A673 (cell line): ENCODE results near the gene SMIM24. TPM values are rescaled to one million over a fixed set of nuclear protein-coding genes. Genes with fewer than 3 reads are reported as not detected.

ENCODE experiments used
- BruUV-seq: library from RNA; stranded (reverse); fragments of 400-500 nt; replicated peaks from 2 replicates; lab custom pipeline; 2021; lab: Mats Ljungman, UMichigan
- CTCF ChIA-PET: fragments of 300-600 bp; sonication (Branson Sonifier 250); formaldehyde crosslinking; loops from one replicate; lab custom pipeline; 2022; ENCODE audit warnings: antibody characterized with exemption; lab: Charles Lee
- POLR2A ChIA-PET: fragments of 300-600 bp; sonication (Branson Sonifier 250); formaldehyde crosslinking; loops from one replicate; lab custom pipeline; 2022; ENCODE audit warnings: antibody characterized with exemption; ENCODE audit not compliant: low non-redundant PET; lab: Charles Lee
- DNase-seq: peaks from one replicate; pipeline ENCODE4 v3.0.0-alpha.2; 2015; ENCODE audit warnings: low spot score
- H3K27ac ChIP-seq: fragments of 200-600 bp; sonication (generic); 2 replicates; pipeline ENCODE4 v1.5.1; 2016; ENCODE audit warnings: mixed run types, low read depth, mild to moderate bottlenecking, mixed read lengths, antibody characterized with exemption, low read length; ENCODE audit not compliant: poor library complexity, severe bottlenecking
- H3K27me3 ChIP-seq: fragments of 200-600 bp; sonication (generic); replicated peaks from 2 replicates; pipeline ENCODE4 v1.6.1; 2017; ENCODE audit warnings: mixed run types, low read depth, mild to moderate bottlenecking, mixed read lengths, antibody characterized with exemption, low read length; ENCODE audit not compliant: insufficient read depth, poor library complexity
- H3K36me3 ChIP-seq: fragments of 200-600 bp; sonication (generic); 2 replicates; pipeline ENCODE4 v1.6.1; 2016; ENCODE audit warnings: mixed run types, mild to moderate bottlenecking, mixed read lengths, antibody characterized with exemption, low read length; ENCODE audit not compliant: insufficient read depth, poor library complexity, severe bottlenecking
- H3K4me1 ChIP-seq: fragments of 200-600 bp; sonication (generic); 2 replicates; pipeline ENCODE4 v1.6.1; 2017; ENCODE audit warnings: mixed run types, mild to moderate bottlenecking, mixed read lengths, antibody characterized with exemption, low read length; ENCODE audit not compliant: insufficient read depth, poor library complexity, severe bottlenecking
- H3K4me3 ChIP-seq: fragments of 200-600 bp; sonication (generic); 2 replicates; pipeline ENCODE4 v1.5.1; 2016; ENCODE audit warnings: low read depth, mixed run types, mild to moderate bottlenecking, mixed read lengths, low read length; ENCODE audit not compliant: poor library complexity, severe bottlenecking
- H3K9me3 ChIP-seq: fragments of 200-600 bp; sonication (generic); 2 replicates; pipeline ENCODE4 v1.6.1; 2016; ENCODE audit warnings: mixed run types, low read depth, mild to moderate bottlenecking, mixed read lengths, antibody characterized with exemption, low read length; ENCODE audit not compliant: poor library complexity, severe bottlenecking
- EZH2 ChIP-seq: fragments of 200-600 bp; sonication (generic); IDR thresholded peaks from 2 replicates; pipeline ENCODE4 v1.6.1; 2017; ENCODE audit warnings: borderline replicate concordance, low read depth, mild to moderate bottlenecking, mixed read lengths, antibody characterized with exemption, low read length; ENCODE audit not compliant: poor library complexity, severe bottlenecking
- intact Hi-C: fragments of 100-400 bp; cut with micrococcal nuclease; formaldehyde crosslinking; loops from one replicate; pipeline ENCODE4 v1.10.0; 2022; ENCODE audit not compliant: unreplicated experiment
- total RNA-seq: library from RNA; stranded (reverse); gene quantifications from 2 replicates; pipeline ENCODE4 v1.2.3, GENCODE V29; 2021
- TF ChIP-seq, protein P1 (sequence below): fragments of 300-800, 200-600 bp; sonication (generic); conservative IDR thresholded peaks from 2 replicates; pipeline ENCODE4 v1.5.1; 2017; ENCODE audit warnings: low read depth, mild to moderate bottlenecking, antibody characterized with exemption, low read length, moderate library complexity, mixed read lengths

SMIM24 gene
- total RNA-seq, 1 experiment from 2014 or later: not detected

DNA sequence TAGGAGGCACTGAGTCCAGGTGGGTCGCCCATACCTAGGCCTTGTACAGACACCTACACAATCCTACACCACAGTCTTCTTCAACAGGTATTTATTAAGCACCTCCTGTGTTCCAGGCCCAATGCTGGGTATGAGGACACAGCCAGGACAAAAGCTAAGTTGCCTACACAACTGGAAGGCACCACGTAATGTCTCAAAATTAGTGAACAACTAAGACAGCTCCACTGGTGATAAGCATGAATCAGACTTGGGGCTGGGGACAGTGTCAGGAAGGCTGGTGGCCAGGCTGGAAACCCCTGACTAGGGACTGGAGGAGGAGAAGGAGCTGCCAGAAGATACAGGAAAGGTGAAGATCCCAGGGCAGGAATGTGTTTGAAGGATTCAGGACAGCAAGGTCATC, 2.4 kb downstream of the SMIM24 start:
- BruUV-seq: no TSS peak
- CTCF ChIA-PET: no interaction called here

DNA sequence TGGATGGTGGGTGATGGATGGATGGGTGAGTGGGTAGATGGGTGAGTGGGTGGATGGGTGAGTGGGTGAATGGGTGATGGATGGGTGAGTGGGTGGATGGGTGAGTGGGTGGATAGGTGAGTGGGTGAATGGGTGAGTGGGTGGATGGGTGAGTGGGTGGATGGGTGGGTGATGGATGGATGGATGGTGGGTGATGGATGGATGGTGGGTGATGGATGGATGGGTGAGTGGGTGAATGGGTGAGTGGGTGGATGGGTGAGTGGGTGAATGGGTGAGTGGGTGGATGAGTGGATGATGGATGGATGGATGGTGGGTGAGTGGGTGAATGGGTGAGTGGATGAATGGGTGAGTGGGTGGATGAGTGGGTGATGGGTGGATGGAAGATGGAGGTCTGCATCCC, 2.8 kb downstream of the SMIM24 start:
- CTCF ChIA-PET: no interaction called here

More for the DNA sequence above, 2.4 kb downstream of the SMIM24 start:
- H3K4me1 ChIP-seq: no peaks in the 10 kb centered on the region
- intact Hi-C loops: no loop called here
- no peak for DNase-seq
- no peak overlapping the region for H3K4me3 ChIP-seq
- peaks cover 23% of the 10 kb centered on the region for H3K27me3 ChIP-seq
- no peaks in the 10 kb centered on the region for H3K36me3 ChIP-seq
- no peaks in the 10 kb centered on the region for H3K9me3 ChIP-seq
- H3K27ac ChIP-seq: no peak overlapping the region
- TF ChIP-seq EZH2: no peak
- TF ChIP-seq, protein P1, sequence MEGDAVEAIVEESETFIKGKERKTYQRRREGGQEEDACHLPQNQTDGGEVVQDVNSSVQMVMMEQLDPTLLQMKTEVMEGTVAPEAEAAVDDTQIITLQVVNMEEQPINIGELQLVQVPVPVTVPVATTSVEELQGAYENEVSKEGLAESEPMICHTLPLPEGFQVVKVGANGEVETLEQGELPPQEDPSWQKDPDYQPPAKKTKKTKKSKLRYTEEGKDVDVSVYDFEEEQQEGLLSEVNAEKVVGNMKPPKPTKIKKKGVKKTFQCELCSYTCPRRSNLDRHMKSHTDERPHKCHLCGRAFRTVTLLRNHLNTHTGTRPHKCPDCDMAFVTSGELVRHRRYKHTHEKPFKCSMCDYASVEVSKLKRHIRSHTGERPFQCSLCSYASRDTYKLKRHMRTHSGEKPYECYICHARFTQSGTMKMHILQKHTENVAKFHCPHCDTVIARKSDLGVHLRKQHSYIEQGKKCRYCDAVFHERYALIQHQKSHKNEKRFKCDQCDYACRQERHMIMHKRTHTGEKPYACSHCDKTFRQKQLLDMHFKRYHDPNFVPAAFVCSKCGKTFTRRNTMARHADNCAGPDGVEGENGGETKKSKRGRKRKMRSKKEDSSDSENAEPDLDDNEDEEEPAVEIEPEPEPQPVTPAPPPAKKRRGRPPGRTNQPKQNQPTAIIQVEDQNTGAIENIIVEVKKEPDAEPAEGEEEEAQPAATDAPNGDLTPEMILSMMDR: no peak
- POLR2A ChIA-PET: no interaction called here

DNA sequence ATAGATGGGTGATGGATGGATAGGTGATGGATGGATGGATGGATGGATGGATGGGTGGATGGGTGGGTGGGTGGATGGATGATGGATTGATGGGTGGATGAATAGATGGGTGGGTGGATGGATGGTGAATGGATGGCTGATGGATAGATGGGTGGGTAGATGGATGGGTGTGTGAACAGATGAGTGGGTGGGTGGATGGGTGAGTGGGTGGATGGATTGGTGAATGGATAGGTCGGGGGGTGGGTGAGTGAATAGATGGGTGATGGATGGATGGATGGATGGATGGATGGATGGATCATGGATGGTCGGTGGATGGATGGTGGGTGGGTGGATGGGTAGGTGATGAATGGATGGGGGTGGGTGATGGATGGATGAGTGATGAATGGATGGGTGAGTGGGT, 3.5 kb downstream of the SMIM24 start:
- intact Hi-C loops: no loop called here
- Histone ChIP-seq H3K36me3 (no peaks in the 10 kb centered on the region), H3K27me3 (peaks cover 12% of the 10 kb centered on the region), H3K27ac (no peak overlapping the region), H3K4me1 (no peaks in the 10 kb centered on the region), H3K4me3 (no peak overlapping the region), H3K9me3 (no peaks in the 10 kb centered on the region)
- POLR2A ChIA-PET: no interaction called here
- CTCF ChIA-PET: interaction anchor here (1.0 kb wide), 1 partner anchor 8 kb away, joined by 3 read pairs; no protein-coding TSS in a partner anchor
- no TSS peak for BruUV-seq
- no peak for DNase-seq
- no peak for TF ChIP-seq EZH2
- TF ChIP-seq, protein P1: no peak

More for the DNA sequence above, 2.8 kb downstream of the SMIM24 start:
- no peak for TF ChIP-seq EZH2
- TF ChIP-seq, protein P1: no peak
- Histone ChIP-seq H3K4me1 (no peaks in the 10 kb centered on the region), H3K36me3 (no peaks in the 10 kb centered on the region), H3K27me3 (peaks cover 18% of the 10 kb centered on the region), H3K27ac (no peak overlapping the region), H3K4me3 (no peak overlapping the region), H3K9me3 (no peaks in the 10 kb centered on the region)
- intact Hi-C loops: no loop called here
- DNase-seq: no peak
- POLR2A ChIA-PET: no interaction called here
- BruUV-seq: no TSS peak
